GM23338 (cell line): ENCODE results near the gene HSPA1A.

Experiments
- ZNF331 ChIP-seq: fragments of 250-450 bp; sonication (Bioruptor Pico); IDR thresholded peaks from 2 replicates; pipeline ENCODE4 v1.5.0; 2020; ENCODE audit warnings: low read depth, mild to moderate bottlenecking, moderate library complexity
- TF ChIP-seq, protein P1 (sequence below): IDR thresholded peaks from one replicate; pipeline ENCODE4 v1.6.1; 2018; ENCODE audit warnings: antibody characterized with exemption; ENCODE audit not compliant: unreplicated experiment
- TF ChIP-seq, protein P2 (sequence below), 2 experiments: fragments of 200-600 bp in 1 of 2; sonication (generic) in 1 of 2; conservative IDR thresholded peaks; 2 replicates each; pipeline versions ENCODE4 v1.5.1 to v1.6.1; 2016 to 2017; ENCODE audit warnings: antibody characterized with exemption in 2 of 2, low read depth in 2 of 2, mild to moderate bottlenecking in 2 of 2, moderate library complexity in 1 of 2

DNA sequence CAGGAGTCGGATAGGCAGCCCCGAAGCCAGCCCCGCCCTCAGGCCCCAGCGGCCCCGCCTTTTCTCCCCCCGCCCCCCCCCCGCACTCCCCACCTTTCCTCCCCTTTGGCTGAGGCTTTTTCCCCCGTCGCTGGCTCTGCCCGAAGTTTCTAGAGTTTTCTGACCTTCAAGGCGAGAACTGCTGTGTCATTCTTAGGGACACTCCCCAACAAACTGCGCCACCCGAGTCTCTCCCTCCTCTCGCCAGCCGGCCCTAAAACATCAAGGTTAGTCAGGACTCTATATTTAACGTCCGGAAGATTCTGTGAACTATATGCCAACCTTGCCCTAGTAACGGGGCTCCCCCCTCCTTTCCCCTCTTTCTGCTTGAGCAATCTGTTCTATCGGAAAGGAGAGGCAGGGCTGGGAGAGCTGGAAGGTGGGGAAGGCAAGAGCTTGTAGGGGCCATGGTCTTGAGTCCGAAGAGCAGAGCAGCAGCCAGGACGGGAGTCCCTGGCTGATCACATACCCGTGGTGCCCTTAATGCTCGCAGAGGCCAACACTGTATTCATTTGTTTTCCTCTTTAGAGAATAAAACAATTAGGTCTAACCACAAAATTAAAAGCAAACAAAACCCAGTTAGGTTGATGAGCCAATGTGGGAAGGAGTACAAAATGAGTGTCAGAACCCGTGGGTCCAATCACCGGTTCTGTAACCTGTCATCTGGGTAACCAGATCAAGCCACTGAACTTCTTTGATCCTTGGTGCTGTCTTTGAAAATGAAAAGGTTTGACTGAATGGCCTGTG, 6.9 kb downstream of the HSPA1A start:
- TF ChIP-seq, protein P1, sequence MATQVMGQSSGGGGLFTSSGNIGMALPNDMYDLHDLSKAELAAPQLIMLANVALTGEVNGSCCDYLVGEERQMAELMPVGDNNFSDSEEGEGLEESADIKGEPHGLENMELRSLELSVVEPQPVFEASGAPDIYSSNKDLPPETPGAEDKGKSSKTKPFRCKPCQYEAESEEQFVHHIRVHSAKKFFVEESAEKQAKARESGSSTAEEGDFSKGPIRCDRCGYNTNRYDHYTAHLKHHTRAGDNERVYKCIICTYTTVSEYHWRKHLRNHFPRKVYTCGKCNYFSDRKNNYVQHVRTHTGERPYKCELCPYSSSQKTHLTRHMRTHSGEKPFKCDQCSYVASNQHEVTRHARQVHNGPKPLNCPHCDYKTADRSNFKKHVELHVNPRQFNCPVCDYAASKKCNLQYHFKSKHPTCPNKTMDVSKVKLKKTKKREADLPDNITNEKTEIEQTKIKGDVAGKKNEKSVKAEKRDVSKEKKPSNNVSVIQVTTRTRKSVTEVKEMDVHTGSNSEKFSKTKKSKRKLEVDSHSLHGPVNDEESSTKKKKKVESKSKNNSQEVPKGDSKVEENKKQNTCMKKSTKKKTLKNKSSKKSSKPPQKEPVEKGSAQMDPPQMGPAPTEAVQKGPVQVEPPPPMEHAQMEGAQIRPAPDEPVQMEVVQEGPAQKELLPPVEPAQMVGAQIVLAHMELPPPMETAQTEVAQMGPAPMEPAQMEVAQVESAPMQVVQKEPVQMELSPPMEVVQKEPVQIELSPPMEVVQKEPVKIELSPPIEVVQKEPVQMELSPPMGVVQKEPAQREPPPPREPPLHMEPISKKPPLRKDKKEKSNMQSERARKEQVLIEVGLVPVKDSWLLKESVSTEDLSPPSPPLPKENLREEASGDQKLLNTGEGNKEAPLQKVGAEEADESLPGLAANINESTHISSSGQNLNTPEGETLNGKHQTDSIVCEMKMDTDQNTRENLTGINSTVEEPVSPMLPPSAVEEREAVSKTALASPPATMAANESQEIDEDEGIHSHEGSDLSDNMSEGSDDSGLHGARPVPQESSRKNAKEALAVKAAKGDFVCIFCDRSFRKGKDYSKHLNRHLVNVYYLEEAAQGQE, result no peak
- TF ChIP-seq, protein P2, sequence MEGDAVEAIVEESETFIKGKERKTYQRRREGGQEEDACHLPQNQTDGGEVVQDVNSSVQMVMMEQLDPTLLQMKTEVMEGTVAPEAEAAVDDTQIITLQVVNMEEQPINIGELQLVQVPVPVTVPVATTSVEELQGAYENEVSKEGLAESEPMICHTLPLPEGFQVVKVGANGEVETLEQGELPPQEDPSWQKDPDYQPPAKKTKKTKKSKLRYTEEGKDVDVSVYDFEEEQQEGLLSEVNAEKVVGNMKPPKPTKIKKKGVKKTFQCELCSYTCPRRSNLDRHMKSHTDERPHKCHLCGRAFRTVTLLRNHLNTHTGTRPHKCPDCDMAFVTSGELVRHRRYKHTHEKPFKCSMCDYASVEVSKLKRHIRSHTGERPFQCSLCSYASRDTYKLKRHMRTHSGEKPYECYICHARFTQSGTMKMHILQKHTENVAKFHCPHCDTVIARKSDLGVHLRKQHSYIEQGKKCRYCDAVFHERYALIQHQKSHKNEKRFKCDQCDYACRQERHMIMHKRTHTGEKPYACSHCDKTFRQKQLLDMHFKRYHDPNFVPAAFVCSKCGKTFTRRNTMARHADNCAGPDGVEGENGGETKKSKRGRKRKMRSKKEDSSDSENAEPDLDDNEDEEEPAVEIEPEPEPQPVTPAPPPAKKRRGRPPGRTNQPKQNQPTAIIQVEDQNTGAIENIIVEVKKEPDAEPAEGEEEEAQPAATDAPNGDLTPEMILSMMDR (conservative IDR thresholded peaks at IDR 0.05; ENCODE audit: low read depth in 2 of 2), result no peak
- TF ChIP-seq ZNF331 (CRISPR knock-in tag), result no peak
